ENCODE measurements around the gene DBR1.

DNA sequence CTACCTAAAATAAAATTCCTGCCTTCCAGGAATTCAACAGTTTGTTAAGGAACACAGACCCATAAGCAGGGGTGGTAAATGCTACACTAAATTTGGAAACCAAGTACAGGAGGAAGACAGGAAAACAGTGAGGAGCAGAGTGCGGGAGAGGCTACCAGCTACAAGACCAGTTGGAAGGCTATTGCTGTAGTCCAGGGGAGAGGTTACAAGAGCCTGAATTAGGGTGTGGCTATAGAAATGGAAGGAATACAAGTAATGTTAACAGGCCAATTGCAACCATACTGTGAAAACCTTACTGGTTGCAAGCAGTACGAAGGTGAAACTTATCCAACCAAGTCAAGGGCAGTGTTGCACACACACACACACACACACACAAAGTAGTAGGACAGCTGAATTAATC lies 11.5 kb upstream of the DBR1 start:
- TF ChIP-seq POLR2AphosphoS5 (IDR thresholded peaks at IDR 0.05): no peak
- TF ChIP-seq, protein P1, sequence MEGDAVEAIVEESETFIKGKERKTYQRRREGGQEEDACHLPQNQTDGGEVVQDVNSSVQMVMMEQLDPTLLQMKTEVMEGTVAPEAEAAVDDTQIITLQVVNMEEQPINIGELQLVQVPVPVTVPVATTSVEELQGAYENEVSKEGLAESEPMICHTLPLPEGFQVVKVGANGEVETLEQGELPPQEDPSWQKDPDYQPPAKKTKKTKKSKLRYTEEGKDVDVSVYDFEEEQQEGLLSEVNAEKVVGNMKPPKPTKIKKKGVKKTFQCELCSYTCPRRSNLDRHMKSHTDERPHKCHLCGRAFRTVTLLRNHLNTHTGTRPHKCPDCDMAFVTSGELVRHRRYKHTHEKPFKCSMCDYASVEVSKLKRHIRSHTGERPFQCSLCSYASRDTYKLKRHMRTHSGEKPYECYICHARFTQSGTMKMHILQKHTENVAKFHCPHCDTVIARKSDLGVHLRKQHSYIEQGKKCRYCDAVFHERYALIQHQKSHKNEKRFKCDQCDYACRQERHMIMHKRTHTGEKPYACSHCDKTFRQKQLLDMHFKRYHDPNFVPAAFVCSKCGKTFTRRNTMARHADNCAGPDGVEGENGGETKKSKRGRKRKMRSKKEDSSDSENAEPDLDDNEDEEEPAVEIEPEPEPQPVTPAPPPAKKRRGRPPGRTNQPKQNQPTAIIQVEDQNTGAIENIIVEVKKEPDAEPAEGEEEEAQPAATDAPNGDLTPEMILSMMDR (IDR thresholded peaks at IDR 0.05): no peak

Measured in upper lobe of left lung (tissue), 4 donors.